ENCODE data around the gene KCNJ2. TPM values are rescaled to one million over a fixed set of nuclear protein-coding genes. Genes with fewer than 3 reads are reported as not detected.

The KCNJ2 gene
- total and polyA plus RNA-seq, 3 donors from 2014 or later = 0.58 to 1.1 (median 0.79) TPM

DNA sequence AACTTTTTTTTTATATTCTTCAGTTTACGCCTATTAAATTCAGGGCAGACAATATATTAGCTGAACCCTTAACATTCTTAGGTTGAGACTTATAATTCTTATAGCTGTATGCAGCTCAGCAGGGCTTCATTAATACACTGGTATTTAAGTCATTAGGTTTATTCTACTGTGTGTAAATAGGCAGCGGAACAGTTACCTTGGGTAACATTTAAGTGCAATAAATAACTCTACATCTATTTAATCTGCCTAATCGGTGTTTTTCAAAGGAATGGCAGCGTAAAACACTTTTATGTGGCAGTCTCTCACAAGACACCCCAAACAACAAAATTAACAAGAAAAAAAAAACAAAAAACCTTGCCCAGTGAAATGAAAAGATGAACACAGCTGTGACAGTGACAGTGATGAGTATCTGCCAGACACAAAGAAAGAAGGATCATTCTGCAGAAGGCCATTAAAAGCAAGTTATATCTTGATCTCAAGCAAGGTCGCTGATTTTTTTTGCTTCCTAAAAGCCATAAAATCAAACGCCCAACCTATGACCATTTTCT is 32.6 kb downstream of the KCNJ2 start:
- no peaks in the 10 kb centered on the region for H3K4me1 ChIP-seq
- H3K4me3 ChIP-seq = no peak overlapping the region
- no peak for DNase-seq
- H3K36me3 ChIP-seq (ENCODE audit: low read depth, missing control alignments) = no peaks in the 10 kb centered on the region
- no peak overlapping the region for H3K27ac ChIP-seq
- TF ChIP-seq, protein P1, sequence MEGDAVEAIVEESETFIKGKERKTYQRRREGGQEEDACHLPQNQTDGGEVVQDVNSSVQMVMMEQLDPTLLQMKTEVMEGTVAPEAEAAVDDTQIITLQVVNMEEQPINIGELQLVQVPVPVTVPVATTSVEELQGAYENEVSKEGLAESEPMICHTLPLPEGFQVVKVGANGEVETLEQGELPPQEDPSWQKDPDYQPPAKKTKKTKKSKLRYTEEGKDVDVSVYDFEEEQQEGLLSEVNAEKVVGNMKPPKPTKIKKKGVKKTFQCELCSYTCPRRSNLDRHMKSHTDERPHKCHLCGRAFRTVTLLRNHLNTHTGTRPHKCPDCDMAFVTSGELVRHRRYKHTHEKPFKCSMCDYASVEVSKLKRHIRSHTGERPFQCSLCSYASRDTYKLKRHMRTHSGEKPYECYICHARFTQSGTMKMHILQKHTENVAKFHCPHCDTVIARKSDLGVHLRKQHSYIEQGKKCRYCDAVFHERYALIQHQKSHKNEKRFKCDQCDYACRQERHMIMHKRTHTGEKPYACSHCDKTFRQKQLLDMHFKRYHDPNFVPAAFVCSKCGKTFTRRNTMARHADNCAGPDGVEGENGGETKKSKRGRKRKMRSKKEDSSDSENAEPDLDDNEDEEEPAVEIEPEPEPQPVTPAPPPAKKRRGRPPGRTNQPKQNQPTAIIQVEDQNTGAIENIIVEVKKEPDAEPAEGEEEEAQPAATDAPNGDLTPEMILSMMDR (IDR thresholded peaks at IDR 0.05) = no peak
- TF ChIP-seq POLR2A (IDR thresholded peaks at IDR 0.05) = no peak
- WGBS, 2 donors = 77 to 84% methylated on average over 6 of the region's 6 CpGs
- intact Hi-C loops (cut with DNase I; ENCODE audit: low total_unique reads) = no loop called here
- no peaks in the 10 kb centered on the region for H3K9me3 ChIP-seq
- H3K27me3 ChIP-seq = no peaks in the 10 kb centered on the region

DNA sequence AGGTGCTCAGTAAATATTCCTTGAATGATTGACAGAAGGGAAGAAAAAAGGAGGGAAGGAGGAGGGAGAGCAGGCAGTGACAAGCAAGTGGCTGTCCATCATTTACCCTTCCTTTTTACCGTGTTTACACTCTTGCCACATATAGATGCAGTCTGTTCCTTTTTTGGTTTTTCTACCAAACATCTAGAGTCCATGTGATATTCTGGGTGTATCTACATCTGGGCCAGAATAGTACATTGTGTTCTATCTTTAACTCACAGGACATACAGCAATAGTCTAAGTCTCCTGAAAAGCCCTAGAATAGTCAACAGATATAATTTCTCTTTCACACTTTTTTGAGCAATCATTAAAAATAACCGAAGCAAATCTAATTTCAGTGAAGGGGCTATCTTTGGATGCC is 33.5 kb downstream of the KCNJ2 start:
- Histone ChIP-seq H3K27me3 (no peaks in the 10 kb centered on the region), H3K4me1 (no peaks in the 10 kb centered on the region), H3K9me3 (no peaks in the 10 kb centered on the region), H3K36me3 (ENCODE audit: low read depth, missing control alignments) (no peaks in the 10 kb centered on the region), H3K4me3 (no peak overlapping the region), H3K27ac (no peak overlapping the region)
- WGBS, 2 donors = 58 to 62% methylated on average over 2 of the region's 2 CpGs
- intact Hi-C loops (cut with DNase I; ENCODE audit: low total_unique reads) = no loop called here
- TF ChIP-seq, protein P1 (IDR thresholded peaks at IDR 0.05) = no peak
- TF ChIP-seq POLR2A (IDR thresholded peaks at IDR 0.05) = no peak
- DNase-seq = no peak

DNA sequence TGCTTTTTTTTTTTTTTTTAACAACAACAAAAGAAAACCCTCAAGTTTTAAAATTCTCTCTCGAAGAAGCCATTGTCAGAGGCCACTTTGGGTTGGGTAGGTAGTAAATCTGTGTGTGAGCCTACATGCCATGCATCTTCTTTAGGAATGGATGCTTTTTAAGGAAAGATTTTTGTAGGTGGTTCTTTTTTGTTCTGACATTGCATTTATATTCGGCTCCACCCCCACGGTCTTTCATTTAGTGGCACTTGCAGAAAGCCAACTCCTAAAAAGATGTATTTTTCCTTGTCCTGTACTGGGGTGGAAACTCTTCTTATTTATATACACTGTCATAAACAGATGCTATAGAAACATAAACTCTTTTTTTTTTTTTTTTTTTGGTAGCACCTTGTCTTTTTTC is 35.1 kb downstream of the KCNJ2 start:
- H3K9me3 ChIP-seq = no peaks in the 10 kb centered on the region
- no peak for TF ChIP-seq POLR2A (IDR thresholded peaks at IDR 0.05)
- TF ChIP-seq, protein P1 (IDR thresholded peaks at IDR 0.05) = no peak
- intact Hi-C loops (cut with DNase I; ENCODE audit: low total_unique reads) = no loop called here
- H3K4me3 ChIP-seq = no peak overlapping the region
- H3K27me3 ChIP-seq = no peaks in the 10 kb centered on the region
- no peak overlapping the region for H3K27ac ChIP-seq
- no peaks in the 10 kb centered on the region for H3K36me3 ChIP-seq (ENCODE audit: low read depth, missing control alignments)
- DNase-seq = no peak
- no peaks in the 10 kb centered on the region for H3K4me1 ChIP-seq
- whole genome bisulfite sequencing, 2 donors = 90 to 93% methylated on average over 3 of the region's 3 CpGs

DNA sequence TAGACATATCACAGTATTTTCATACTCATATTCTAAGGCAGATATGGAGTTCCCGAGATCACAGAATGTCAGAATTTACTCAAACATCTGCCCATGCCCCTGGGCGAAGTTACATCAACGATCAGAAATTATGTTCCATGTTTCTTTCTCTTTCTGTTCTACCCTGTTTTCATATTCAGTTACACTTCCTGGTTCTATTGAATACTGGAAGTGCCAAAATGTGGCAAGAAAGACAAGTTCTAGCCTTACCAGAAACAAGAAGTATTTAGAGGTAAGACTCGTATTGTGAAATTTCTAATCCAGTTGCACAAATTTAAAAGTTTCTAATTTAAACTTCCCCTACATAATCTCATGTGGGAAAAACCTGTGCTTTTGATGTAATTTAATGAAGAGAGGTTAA is 36.1 kb downstream of the KCNJ2 start:
- intact Hi-C loops (cut with DNase I; ENCODE audit: low total_unique reads) = no loop called here
- H3K4me3 ChIP-seq = no peak overlapping the region
- no peaks in the 10 kb centered on the region for H3K27me3 ChIP-seq
- TF ChIP-seq, protein P1 (IDR thresholded peaks at IDR 0.05) = no peak
- no peak for TF ChIP-seq POLR2A (IDR thresholded peaks at IDR 0.05)
- DNase-seq = no peak
- WGBS, 2 donors = 79 to 92% methylated on average over 4 of the region's 4 CpGs
- H3K4me1 ChIP-seq = no peaks in the 10 kb centered on the region
- H3K36me3 ChIP-seq (ENCODE audit: low read depth, missing control alignments) = no peaks in the 10 kb centered on the region
- H3K9me3 ChIP-seq = no peaks in the 10 kb centered on the region
- H3K27ac ChIP-seq = no peak overlapping the region

DNA sequence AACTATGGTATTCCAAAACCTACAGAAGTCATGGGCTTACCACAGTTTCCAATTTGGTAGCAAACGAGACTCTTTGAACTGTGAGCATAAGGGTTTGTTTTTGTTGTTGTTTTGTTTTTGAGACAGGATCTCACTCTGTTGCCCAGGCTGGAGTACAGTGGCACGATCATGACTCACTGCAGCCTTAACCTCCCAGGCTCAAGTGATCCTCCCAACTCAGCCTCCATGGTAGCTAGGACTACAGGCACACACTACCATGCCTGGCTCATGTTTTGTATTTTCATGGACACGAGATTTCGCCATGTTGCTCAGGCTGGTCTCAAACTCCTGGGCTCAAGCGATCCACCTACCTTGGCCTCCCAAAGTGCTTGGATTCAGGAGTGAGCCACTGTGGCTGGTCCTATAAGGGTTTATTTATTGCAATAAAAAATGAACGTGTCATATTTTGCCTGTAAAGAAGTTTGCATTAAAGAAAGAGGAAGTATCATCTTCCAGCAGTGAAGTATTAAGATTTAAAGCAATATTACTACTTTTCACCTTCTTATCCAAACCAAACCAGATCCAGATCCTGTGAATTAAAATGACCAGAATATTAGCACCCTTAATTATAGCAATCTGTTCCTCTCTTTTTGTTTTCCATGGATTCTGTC is 37.2 kb downstream of the KCNJ2 start:
- Histone ChIP-seq H3K9me3 (no peaks in the 10 kb centered on the region), H3K4me3 (no peak overlapping the region), H3K27me3 (no peaks in the 10 kb centered on the region), H3K36me3 (ENCODE audit: low read depth, missing control alignments) (no peaks in the 10 kb centered on the region), H3K4me1 (no peaks in the 10 kb centered on the region), H3K27ac (no peak overlapping the region)
- intact Hi-C loops (cut with DNase I; ENCODE audit: low total_unique reads) = no loop called here
- DNase-seq = no peak
- TF ChIP-seq, protein P1 (IDR thresholded peaks at IDR 0.05) = no peak
- no peak for TF ChIP-seq POLR2A (IDR thresholded peaks at IDR 0.05)
- 78 to 79% methylated on average over 6 of the region's 6 CpGs for WGBS, 2 donors
